Measurements from ENCODE around the gene ZNF235.
"Not testable (repeated sequence)": the region's sequence is repeated elsewhere in the genome, so short reads cannot be mapped to it uniquely, and the experiment has no call there.

Gene ZNF235

DNA sequence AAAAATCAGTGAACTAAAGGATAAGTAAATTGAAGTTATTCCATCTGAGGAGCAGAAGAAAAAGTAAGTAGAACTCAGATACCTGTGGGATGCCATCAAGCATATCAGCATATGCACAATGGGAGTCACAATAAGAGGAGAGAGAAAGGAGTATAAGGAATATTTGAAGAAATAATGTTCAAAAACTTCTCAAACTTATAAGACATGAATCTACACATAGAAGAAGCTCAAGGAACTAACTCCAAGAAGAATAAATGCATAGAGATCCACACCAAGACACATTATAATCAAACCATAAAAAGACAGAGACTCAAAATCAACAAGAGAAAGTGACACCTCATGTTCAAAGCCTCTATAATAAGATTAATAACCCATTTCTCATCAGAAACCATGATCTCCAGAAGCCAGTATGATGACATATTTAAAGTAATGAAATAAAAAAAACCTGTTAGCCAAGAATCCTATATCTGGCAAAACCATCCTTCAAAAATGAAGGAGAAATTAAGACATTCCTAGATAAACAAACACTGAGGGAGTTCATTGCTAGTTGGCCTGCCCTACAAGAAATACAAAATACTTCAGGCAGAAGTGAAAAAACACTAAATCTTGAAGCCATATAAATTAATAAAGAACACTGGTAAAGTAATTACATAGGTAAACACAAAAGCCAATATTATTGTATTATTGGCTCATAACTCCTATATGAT is 49.0 kb downstream of the ZNF235 start:
- Mint-ChIP-seq H3K4me1 (peaks cover 9% of the 10 kb centered on the region), H3K27me3 (ENCODE audit: low read depth, poor library complexity) (peaks cover 7% of the 10 kb centered on the region), H3K27ac (no peak overlapping the region), H3K4me3 (no peak overlapping the region), H3K36me3 (ENCODE audit: low read depth) (peaks cover 84% of the 10 kb centered on the region), H3K9me3 (peaks cover 94% of the 10 kb centered on the region)
- DNase-seq = no peak
- TF ChIP-seq, protein P1, sequence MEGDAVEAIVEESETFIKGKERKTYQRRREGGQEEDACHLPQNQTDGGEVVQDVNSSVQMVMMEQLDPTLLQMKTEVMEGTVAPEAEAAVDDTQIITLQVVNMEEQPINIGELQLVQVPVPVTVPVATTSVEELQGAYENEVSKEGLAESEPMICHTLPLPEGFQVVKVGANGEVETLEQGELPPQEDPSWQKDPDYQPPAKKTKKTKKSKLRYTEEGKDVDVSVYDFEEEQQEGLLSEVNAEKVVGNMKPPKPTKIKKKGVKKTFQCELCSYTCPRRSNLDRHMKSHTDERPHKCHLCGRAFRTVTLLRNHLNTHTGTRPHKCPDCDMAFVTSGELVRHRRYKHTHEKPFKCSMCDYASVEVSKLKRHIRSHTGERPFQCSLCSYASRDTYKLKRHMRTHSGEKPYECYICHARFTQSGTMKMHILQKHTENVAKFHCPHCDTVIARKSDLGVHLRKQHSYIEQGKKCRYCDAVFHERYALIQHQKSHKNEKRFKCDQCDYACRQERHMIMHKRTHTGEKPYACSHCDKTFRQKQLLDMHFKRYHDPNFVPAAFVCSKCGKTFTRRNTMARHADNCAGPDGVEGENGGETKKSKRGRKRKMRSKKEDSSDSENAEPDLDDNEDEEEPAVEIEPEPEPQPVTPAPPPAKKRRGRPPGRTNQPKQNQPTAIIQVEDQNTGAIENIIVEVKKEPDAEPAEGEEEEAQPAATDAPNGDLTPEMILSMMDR (IDR thresholded peaks at IDR 0.05) = no peak

DNA sequence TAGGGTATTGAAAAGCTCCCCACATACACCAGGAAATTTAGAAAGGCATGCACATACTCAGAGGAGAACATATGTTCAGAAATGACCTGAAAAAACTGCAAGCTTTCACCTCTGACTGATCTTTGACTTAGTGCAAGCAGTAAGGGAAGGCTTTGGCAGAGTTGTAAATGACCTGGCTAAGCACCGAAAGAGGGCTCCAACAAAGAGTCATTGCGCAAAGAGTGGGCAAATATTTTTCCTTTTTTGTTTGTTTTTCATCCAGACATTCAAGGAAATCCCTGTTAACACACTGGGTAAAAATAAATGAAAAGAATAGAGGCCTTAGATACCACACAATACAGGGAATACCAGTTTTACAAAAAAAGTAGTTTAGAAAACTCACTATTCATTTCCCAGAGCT is 50.3 kb downstream of the ZNF235 start:
- no peaks in the 10 kb centered on the region for H3K27me3 Mint-ChIP-seq (ENCODE audit: low read depth, poor library complexity)
- TF ChIP-seq, protein P1 (IDR thresholded peaks at IDR 0.05) = no peak
- DNase-seq = no peak
- H3K4me1 Mint-ChIP-seq = no peaks in the 10 kb centered on the region
- no peak overlapping the region for H3K27ac Mint-ChIP-seq
- H3K4me3 Mint-ChIP-seq = no peak overlapping the region
- peaks cover 92% of the 10 kb centered on the region for H3K36me3 Mint-ChIP-seq (ENCODE audit: low read depth)
- peaks cover 97% of the 10 kb centered on the region for H3K9me3 Mint-ChIP-seq

DNA sequence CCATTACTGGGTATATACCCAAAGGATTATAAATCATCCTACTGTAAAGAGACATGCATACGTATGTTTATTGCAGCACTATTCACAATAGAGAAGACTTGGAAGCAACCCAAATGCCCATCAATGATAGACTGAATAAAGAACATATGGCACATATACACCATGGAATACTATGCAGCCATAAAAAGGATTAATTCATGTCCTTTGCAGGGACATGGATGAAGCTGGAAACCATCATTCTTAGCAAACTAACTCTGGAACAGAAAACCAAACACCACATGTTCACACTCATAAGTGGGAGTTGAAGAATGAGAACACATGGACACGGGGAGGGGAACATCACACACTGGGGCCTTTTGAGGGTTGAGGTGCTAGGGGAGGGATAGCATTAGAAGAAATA is 51.4 kb downstream of the ZNF235 start:
- not testable (repeated sequence) for DNase-seq; H3K4me1 Mint-ChIP-seq; H3K27me3 Mint-ChIP-seq (ENCODE audit: low read depth, poor library complexity); H3K4me3 Mint-ChIP-seq; H3K27ac Mint-ChIP-seq
- peaks cover 100% of the 10 kb centered on the region for H3K9me3 Mint-ChIP-seq
- peaks cover 100% of the 10 kb centered on the region for H3K36me3 Mint-ChIP-seq (ENCODE audit: low read depth)

DNA sequence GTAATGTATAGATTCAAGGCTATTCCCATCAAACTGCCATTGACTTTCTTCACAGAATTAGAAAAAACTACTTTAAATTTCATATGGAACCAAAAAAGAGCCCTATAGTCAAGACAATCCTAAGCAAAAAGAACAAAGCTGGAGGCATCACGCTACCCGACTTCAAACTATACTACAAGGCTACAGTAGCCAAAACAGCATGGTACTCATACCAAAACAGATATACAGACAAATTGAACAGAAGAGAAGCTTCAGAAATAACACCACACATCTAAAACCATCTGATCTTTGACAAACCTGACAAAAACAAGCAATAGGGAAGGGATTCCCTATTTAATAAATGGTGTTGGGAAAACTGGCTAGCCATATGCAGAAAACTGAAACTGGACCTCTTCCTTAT is 52.5 kb downstream of the ZNF235 start:
- peaks cover 97% of the 10 kb centered on the region for H3K36me3 Mint-ChIP-seq (ENCODE audit: low read depth)
- not testable (repeated sequence) for H3K4me3 Mint-ChIP-seq; H3K27ac Mint-ChIP-seq; DNase-seq; H3K27me3 Mint-ChIP-seq (ENCODE audit: low read depth, poor library complexity); H3K4me1 Mint-ChIP-seq
- peaks cover 100% of the 10 kb centered on the region for H3K9me3 Mint-ChIP-seq

DNA sequence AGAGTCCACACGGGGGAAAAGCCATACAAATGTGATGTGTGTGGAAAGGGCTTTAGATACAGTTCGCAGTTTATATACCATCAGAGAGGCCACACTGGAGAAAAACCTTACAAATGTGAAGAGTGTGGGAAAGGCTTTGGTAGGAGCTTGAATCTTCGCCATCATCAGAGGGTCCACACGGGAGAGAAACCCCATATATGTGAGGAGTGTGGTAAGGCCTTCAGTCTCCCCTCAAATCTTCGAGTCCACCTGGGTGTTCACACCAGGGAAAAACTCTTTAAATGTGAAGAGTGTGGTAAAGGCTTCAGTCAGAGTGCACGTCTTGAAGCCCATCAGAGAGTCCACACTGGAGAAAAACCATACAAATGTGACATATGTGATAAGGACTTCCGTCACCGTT is 68.4 kb downstream of the ZNF235 start:
- H3K4me1 Mint-ChIP-seq = no peaks in the 10 kb centered on the region
- H3K9me3 Mint-ChIP-seq = peaks cover 74% of the 10 kb centered on the region
- DNase-seq = no peak
- H3K4me3 Mint-ChIP-seq = no peak overlapping the region
- H3K27ac Mint-ChIP-seq = no peak overlapping the region
- peaks cover 4% of the 10 kb centered on the region for H3K27me3 Mint-ChIP-seq (ENCODE audit: low read depth, poor library complexity)
- TF ChIP-seq, protein P1 (IDR thresholded peaks at IDR 0.05) = no peak
- H3K36me3 Mint-ChIP-seq (ENCODE audit: low read depth) = peaks cover 86% of the 10 kb centered on the region

All from nephron progenitor cell (in vitro differentiated cells).